Activated CD4-positive, alpha-beta memory T cell treated with anti-CD3 and anti-CD28 coated beads for 36 hours (primary cell): Measurements from ENCODE around the gene HOTAIR. TPM values are rescaled to one million over a fixed set of nuclear protein-coding genes. Genes with fewer than 3 reads are reported as not detected.

Experiments used
- CTCF ChIA-PET: fragments of 350-600 bp; sonication (Branson Sonifier 250); formaldehyde crosslinking; loops from one replicate; lab custom pipeline; 2021; ENCODE audit warnings: antibody characterized with exemption, inconsistent platforms; lab: Charles Lee
- POLR2A ChIA-PET: fragments of 350-600 bp; sonication (Branson Sonifier 250); formaldehyde crosslinking; loops from one replicate; lab custom pipeline; 2021; ENCODE audit warnings: antibody characterized with exemption; lab: Charles Lee
- DNase-seq: peaks from one replicate; pipeline ENCODE4 v3.0.0-alpha.2; 2020
- H3K27ac Mint-ChIP-seq: one replicate; pipeline ENCODE4 v1.8.0; 2021; ENCODE audit warnings: mixed read lengths
- H3K27me3 Mint-ChIP-seq: one replicate; pipeline ENCODE4 v1.8.0; 2021; ENCODE audit warnings: mixed read lengths
- H3K36me3 Mint-ChIP-seq: one replicate; pipeline ENCODE4 v1.8.0; 2021; ENCODE audit warnings: mixed read lengths
- H3K4me1 Mint-ChIP-seq: one replicate; pipeline ENCODE4 v1.8.0; 2021; ENCODE audit warnings: low read depth, mixed read lengths
- H3K4me3 Mint-ChIP-seq: one replicate; pipeline ENCODE4 v1.8.0; 2021; ENCODE audit warnings: mild to moderate bottlenecking, mixed read lengths
- H3K9me3 Mint-ChIP-seq: one replicate; pipeline ENCODE4 v1.8.0; 2021; ENCODE audit warnings: mixed read lengths
- intact Hi-C: fragments of 100-400 bp; cut with micrococcal nuclease; formaldehyde crosslinking; loops from one replicate; pipeline ENCODE4 v1.15.1; 2023
- total RNA-seq, 2 experiments: library from RNA; stranded (reverse); gene quantifications; one replicate each; pipeline ENCODE4 v1.2.3, GENCODE V29; 2021

Gene HOTAIR
- total RNA-seq, 2 experiments from 2014 or later: not detected

DNA sequence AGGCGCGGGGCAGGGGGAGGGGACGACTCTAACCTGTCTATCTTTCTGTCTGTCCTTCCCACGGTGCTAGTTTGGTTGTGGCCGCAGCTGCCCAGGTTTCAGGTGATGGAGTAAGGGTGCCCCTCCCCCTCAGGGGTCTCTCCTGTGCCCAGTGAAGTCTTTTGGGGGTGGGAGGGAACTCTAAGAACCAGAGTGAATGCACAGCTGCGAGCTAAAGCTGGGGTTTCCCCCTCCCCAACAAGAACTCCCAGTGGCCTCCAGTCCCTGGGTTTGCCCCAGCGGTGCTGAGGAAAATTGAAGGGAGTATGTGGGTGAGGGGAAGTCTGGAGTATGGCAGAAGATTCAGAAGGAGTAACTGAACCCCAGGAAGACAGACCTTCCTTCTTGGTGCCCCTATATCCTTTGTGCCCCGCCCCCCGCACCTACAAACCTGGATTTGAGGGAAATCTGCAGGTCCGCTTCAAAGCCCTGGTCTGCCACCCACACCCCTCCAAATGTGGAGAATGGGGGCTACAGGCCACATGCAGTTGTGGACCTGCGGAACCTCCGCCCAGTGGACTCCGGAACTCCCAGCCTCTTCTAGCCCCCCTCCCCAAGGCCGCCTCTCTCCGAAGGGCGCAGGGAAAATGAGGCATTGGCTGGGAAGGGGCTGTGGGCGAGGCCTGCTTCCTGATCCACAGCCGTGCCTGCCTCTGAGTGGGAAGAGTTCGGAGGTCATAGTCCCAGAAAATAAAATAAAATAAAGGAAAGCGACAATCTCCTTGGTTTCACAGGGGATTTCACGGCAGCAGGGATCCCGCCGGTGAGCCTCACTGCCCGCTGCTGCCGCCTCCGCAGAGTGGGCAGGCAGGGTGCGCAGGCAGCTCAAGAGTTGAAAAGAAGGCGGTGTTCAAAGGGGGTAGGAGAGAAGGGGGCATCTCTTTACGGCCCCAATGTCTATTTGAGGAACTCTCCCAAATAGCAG is 21.8 kb upstream of the HOTAIR start:
- ChIA-PET CTCF (interaction anchor here (1.1 to 2.7 kb wide), 6 partner anchors 9 to 211 kb away, joined by 3 to 20 read pairs (median 6); partner anchors contain the start of gene HOXC10), POLR2A (no interaction called here)
- Mint-ChIP-seq H3K4me3 (peak overlapping the region; percentile 73), H3K36me3 (peaks cover 2% of the 10 kb centered on the region), H3K4me1 (peaks cover 30% of the 10 kb centered on the region), H3K9me3 (no peaks in the 10 kb centered on the region), H3K27ac (no peak overlapping the region), H3K27me3 (peaks cover 83% of the 10 kb centered on the region)
- intact Hi-C loops: loop anchor here (5.0 kb wide), 1 partner anchor 36 kb away; the partner anchor contains the start of gene HOXC5
- DNase-seq: no peak

DNA sequence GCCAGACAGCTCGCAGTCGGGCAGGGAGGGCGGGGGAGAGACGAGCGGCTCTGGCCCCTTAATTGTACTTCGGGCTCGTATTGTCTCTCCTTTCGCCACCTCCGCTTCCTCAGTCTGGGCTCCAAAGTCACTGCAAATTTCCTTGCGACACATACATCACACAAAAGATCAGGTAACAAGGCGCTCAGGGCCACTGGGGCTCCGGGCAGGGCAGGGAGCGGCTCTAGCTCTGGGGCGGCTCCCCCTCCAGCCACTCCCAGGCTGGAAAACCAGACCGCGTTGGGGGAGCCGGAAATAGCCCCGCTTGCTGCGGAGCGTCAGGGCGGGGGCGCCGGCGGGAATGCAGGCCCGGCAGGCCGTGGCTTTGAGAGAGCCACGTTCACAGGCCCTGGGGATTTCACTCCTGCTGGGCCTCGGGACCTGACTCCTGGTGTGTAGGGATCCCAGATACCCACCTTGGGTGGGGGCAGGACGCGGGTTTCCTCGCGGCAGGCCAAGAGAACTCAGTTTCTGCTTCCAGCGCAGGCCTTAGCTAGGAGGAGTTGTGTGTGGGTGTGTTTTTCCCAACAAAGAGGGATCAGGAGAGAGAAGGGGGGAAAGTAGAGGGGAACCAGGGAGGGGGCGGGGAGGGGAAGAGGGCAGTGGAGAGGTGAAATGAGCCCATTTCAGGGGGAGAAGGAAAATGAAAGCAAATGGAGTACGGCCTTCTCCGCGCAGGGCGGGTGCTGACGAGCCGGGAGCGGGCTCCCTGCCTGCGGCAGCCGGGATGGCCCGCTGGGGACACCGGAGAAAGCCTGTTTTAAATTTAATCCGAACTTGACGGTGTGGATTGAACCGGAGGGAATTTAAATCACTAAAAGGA is 20.9 kb upstream of the HOTAIR start:
- peaks cover 2% of the 10 kb centered on the region for H3K36me3 Mint-ChIP-seq
- no peak overlapping the region for H3K27ac Mint-ChIP-seq
- intact Hi-C loops: loop anchor here (1.0 to 5.0 kb wide), 2 partner anchors 10 to 37 kb away; partner anchors contain the start of genes HOXC10 and HOXC5
- H3K4me3 Mint-ChIP-seq: peak overlapping the region; percentile 73
- no peaks in the 10 kb centered on the region for H3K9me3 Mint-ChIP-seq
- peaks cover 82% of the 10 kb centered on the region for H3K27me3 Mint-ChIP-seq
- ChIA-PET CTCF (interaction anchor here (0.8 to 2.7 kb wide), 6 partner anchors 10 to 212 kb away, joined by 3 to 20 read pairs (median 6); partner anchors contain the start of gene HOXC10), POLR2A (no interaction called here)
- DNase-seq: peak; percentile 44
- H3K4me1 Mint-ChIP-seq: peaks cover 30% of the 10 kb centered on the region

DNA sequence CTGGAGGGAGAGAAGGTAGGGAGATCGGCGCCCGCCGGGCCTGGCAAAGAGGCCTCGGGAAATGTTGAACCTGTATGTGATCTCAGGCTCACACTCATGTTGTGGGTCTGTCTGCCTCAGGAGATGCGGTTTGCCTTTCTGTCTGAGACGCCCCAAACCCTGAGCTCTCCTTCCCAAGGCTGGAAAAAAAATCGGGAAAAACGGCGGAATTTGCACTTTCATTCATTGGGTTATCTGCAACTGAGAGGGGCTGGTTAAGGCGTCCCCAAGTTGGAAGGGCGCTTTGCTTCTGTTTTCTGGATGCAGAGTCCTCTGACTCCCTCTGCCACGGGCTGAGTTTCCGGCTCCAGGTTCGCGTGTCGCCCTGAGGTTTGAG is 20.2 kb upstream of the HOTAIR start:
- H3K27me3 Mint-ChIP-seq: peaks cover 84% of the 10 kb centered on the region

DNA sequence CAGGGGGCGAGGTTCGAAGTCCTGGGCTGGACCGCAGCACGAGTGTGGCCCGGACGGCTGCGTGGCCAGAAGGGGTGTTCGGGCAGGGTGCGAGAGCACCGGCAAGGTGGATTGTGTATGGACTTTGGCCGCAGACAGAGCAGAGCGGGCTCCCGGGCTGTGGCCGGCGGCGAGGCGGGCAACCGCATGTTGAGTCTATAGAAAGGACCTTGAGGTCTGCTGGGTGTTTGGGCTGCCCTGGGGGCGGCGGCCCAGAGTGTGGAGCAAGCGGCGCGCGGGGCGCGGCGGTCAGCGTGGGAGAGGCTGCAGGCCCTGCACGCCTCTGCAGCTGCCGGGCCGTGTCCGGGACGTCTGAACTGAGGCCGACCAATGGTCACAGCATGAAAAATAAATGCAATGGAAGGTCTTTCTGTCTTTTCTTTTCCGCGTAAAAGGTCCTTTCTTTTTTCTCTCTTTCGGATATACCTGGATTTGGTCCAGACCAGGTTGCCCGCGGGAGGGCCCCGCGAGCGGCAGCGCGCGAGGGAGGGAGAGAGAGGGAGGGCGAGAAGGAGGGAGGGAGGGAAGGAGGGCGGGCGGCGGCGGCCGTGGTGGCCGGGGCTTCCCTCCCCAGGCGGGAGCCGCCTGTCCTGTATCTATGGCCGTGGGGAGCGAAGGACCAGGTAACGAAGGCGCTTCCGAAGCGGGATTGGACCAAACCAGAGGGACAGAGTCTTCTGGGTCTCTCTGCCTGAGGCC is 19.7 kb upstream of the HOTAIR start:
- Mint-ChIP-seq H3K4me1 (peaks cover 41% of the 10 kb centered on the region), H3K27ac (peak overlapping the region; percentile 19), H3K36me3 (peaks cover 2% of the 10 kb centered on the region), H3K27me3 (peaks cover 87% of the 10 kb centered on the region), H3K9me3 (no peaks in the 10 kb centered on the region), H3K4me3 (peak overlapping the region; percentile 73)
- no peak for DNase-seq
- intact Hi-C loops: loop anchor here (1.0 to 5.0 kb wide), 3 partner anchors 9 to 58 kb away; partner anchors contain the start of genes HOXC10, HOXC4 and HOXC5
- CTCF ChIA-PET: interaction anchor here (1.3 to 2.7 kb wide), 2 partner anchors 9 to 213 kb away, joined by 4 to 20 read pairs; partner anchors contain the start of gene HOXC10
- POLR2A ChIA-PET: no interaction called here

More for the DNA sequence above, 20.2 kb upstream of the HOTAIR start:
- Mint-ChIP-seq H3K36me3 (peaks cover 2% of the 10 kb centered on the region), H3K4me1 (peaks cover 36% of the 10 kb centered on the region), H3K27ac (no peak overlapping the region), H3K9me3 (no peaks in the 10 kb centered on the region), H3K4me3 (peak overlapping the region; percentile 73)
- DNase-seq: no peak
- intact Hi-C loops: loop anchor here (1.0 to 5.0 kb wide), 2 partner anchors 10 to 37 kb away; partner anchors contain the start of genes HOXC10 and HOXC5
- CTCF ChIA-PET: interaction anchor here (0.8 to 2.7 kb wide), 3 partner anchors 10 to 213 kb away, joined by 4 to 20 read pairs (median 4); partner anchors contain the start of gene HOXC10
- POLR2A ChIA-PET: no interaction called here

DNA sequence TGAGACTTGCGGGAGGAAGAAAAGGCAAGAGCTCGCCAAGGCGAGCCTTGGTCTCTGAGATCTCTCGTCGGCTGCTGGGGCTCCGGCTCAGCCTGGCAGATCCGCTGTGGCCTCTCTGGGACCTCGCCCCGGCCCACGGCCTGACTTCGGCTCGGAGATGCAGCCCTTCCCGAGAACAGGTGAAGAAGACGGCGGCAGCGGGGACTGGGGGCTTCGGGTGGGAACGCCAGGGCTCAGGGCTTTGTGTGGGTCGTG is 19.2 kb upstream of the HOTAIR start:
- no peak for DNase-seq
- intact Hi-C loops: loop anchor here (5.0 kb wide), 1 partner anchor 58 kb away; the partner anchor contains the start of gene HOXC4
- Mint-ChIP-seq H3K27ac (peak overlapping the region; percentile 19), H3K4me1 (peaks cover 45% of the 10 kb centered on the region), H3K27me3 (peaks cover 87% of the 10 kb centered on the region), H3K36me3 (peaks cover 2% of the 10 kb centered on the region), H3K4me3 (no peak overlapping the region), H3K9me3 (no peaks in the 10 kb centered on the region)
- CTCF ChIA-PET: interaction anchor here (1.1 kb wide), 1 partner anchor 207 kb away, joined by 3 read pairs; no protein-coding TSS in a partner anchor
- POLR2A ChIA-PET: interaction anchor here (1.2 kb wide), 1 partner anchor 9 kb away, joined by 3 read pairs; the partner anchor contains the start of gene HOXC10

DNA sequence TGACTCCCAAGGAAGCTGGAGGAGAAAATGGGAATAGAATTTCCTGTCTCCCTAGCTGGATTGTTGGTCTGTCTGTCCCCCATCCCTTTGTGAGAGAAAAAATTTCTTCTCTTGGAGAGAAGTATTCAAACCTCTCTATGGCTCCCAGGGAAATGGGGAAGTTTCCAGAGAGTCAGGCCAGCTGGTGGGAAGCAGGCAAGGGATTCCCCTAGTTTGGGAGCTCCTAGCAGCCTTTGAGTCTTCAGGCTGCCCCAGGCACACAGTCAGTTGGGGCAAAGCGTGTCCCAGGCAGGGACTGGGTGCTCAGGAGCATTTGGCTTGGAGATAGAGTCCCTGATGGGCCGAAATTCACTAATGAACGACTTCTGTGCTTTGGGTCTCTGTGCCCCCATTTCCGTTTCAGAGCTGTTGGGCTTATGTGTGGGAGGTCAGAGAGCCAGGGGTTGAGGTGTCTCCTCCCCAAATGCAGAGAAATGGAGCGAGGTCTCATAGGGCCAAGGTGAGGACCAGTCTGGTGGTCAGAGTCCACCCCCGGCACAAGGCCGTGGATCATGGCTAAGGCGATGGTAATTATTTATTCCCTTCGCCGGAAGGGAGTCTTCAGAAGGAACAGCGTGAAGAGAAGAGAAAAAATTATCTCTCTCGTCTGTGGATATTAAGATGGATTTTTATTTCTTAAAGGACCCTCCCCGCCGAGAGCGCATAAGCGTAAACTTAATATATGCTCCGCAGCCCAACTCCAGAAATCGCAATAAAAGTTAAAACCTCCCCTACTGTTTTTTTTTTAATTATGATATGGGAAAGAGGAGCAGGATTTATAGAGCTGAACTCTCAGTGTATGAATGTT is 18.6 kb upstream of the HOTAIR start:
- Mint-ChIP-seq H3K36me3 (peaks cover 2% of the 10 kb centered on the region), H3K27ac (peak overlapping the region; percentile 18), H3K9me3 (no peaks in the 10 kb centered on the region), H3K4me1 (peaks cover 46% of the 10 kb centered on the region), H3K27me3 (peaks cover 86% of the 10 kb centered on the region), H3K4me3 (no peak overlapping the region)
- POLR2A ChIA-PET: interaction anchor here (0.6 to 1.2 kb wide), 2 partner anchors 9 to 71 kb away, joined by 3 to 4 read pairs; partner anchors contain the start of gene HOXC10
- CTCF ChIA-PET: interaction anchor here (0.9 to 1.2 kb wide), 3 partner anchors 9 to 208 kb away, joined by 3 read pairs; partner anchors contain the start of gene HOXC10
- DNase-seq: no peak
- intact Hi-C loops: loop anchor here (5.0 kb wide), 1 partner anchor 59 kb away; the partner anchor contains the start of gene HOXC4

DNA sequence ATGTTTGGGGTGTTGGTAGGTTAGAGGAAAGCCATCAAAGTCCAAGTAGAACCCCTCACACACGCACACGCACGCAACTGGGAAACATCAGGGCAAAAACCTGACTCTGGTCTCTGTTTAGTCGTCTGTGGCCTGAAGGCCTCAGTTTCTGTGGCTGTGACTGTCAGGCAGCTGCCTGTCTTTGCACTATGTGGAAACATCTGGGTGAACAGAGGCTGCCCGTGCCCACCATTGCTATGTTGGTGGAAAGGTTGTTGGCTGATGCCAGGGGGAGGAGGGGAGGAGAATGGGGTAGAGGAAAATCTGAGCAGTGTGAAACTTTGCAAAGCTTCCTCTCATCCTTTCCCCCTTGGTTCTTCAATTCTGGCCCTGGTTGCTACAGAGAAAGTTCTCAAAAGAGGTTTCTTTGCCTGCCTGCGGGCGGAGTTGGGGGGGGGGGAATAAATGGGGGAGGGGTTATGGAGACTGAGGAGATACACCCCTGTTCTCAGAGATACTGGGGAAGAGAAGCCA is 17.7 kb upstream of the HOTAIR start:
- intact Hi-C loops: loop anchor here (5.0 kb wide), 1 partner anchor 60 kb away; the partner anchor contains the start of gene HOXC4
- ChIA-PET POLR2A (interaction anchor here (0.6 to 1.2 kb wide), 2 partner anchors 8 to 72 kb away, joined by 3 to 4 read pairs; partner anchors contain the start of gene HOXC10), CTCF (interaction anchor here (0.9 to 3.0 kb wide), 5 partner anchors 8 to 222 kb away, joined by 3 to 14 read pairs (median 7); partner anchors contain the start of gene HOXC10)
- H3K9me3 Mint-ChIP-seq: no peaks in the 10 kb centered on the region
- peaks cover 86% of the 10 kb centered on the region for H3K27me3 Mint-ChIP-seq
- H3K4me1 Mint-ChIP-seq: peaks cover 42% of the 10 kb centered on the region
- DNase-seq: no peak
- no peak overlapping the region for H3K4me3 Mint-ChIP-seq
- no peak overlapping the region for H3K27ac Mint-ChIP-seq
- H3K36me3 Mint-ChIP-seq: peaks cover 2% of the 10 kb centered on the region

DNA sequence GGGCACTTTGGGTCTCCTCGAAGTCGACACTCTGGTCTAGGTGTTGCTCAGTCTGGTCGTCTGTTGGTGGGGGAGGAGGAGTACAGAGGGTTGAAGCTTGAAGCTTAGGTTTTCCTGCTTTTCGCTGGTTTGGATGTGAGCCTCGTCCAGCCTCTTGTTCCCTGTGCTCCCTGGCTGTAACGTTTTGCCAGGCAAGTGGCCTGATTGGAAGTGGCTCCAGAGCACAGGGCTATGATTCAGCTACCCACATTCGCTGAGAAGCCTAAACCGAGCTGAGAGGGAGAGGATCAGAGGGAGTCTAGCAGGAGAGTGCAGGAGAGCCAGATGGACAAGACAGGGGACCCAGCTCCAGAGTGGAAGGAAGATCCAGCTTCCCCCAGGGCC is 16.3 kb upstream of the HOTAIR start:
- no peaks in the 10 kb centered on the region for H3K9me3 Mint-ChIP-seq
- no peak overlapping the region for H3K27ac Mint-ChIP-seq
- peaks cover 90% of the 10 kb centered on the region for H3K27me3 Mint-ChIP-seq
- peaks cover 42% of the 10 kb centered on the region for H3K4me1 Mint-ChIP-seq
- ChIA-PET POLR2A (no interaction called here), CTCF (interaction anchor here (0.8 to 3.0 kb wide), 8 partner anchors 15 to 402 kb away, joined by 3 to 14 read pairs (median 4); no protein-coding TSS in a partner anchor)
- H3K4me3 Mint-ChIP-seq: no peak overlapping the region
- intact Hi-C loops: loop anchor here (5.0 kb wide), 1 partner anchor 61 kb away; the partner anchor contains the start of gene HOXC4
- DNase-seq: no peak
- H3K36me3 Mint-ChIP-seq: peaks cover 2% of the 10 kb centered on the region

DNA sequence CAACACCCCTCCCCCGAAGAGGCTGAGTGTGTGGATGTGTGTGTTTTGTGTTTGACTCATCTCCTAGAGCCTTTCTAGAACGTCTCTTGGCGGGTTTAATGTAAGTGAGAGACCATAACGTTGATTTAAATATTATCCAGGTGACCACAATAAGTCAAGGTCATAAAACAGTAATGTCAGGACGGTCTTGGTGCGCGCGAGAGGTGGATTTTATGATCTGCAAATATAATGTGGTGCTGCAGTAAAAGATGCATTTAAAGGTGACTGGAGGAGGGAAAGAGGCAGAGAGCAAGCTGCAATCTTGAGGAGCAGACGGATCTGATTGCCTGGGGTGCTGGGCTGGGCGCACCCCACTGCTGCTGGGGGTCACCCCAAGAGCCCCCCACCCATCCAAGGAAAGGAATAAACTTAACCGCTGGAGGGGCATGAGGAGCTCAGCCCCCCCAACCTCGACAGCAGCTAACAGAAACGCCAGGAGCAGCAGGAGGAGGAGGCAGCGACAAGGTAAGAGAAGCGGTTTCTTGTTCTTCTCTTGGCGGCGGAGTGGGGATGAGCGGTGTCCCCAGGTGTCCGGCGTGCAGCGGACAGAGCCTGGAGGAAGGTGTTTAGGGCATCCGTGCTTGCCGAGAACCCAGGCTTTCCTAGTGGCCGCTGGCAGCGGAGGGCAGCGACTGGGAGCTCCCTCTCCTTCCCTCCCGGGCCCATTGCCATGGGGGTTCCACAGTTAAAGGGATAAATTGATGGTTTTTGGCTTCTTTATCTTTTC is 15.7 kb upstream of the HOTAIR start:
- POLR2A ChIA-PET: interaction anchor here (0.6 kb wide), 1 partner anchor 43 kb away, joined by 4 read pairs; no protein-coding TSS in a partner anchor
- Mint-ChIP-seq H3K4me3 (no peak overlapping the region), H3K36me3 (peaks cover 2% of the 10 kb centered on the region), H3K27me3 (peaks cover 89% of the 10 kb centered on the region), H3K27ac (no peak overlapping the region), H3K9me3 (no peaks in the 10 kb centered on the region), H3K4me1 (peaks cover 40% of the 10 kb centered on the region)
- intact Hi-C loops: loop anchor here (5.0 kb wide), 1 partner anchor 62 kb away; the partner anchor contains the start of gene HOXC4
- CTCF ChIA-PET: interaction anchor here (0.8 to 3.0 kb wide), 8 partner anchors 16 to 403 kb away, joined by 3 to 14 read pairs (median 4); no protein-coding TSS in a partner anchor
- no peak for DNase-seq
